HG02623 (cell line): ENCODE results near the gene AJAP1.

Experiments used
- ATAC-seq: cut with Tn5 transposase; IDR thresholded peaks from one replicate; pipeline ENCODE4 v1.9.1; 2021; ENCODE audit warnings: moderate library complexity; ENCODE audit not compliant: unreplicated experiment

Gene AJAP1

GRCh38 chr1:4762146-4762545 is 107.7 kb downstream of the AJAP1 start:
- no peak for ATAC-seq

- no peak for ATAC-seq
Measured at GRCh38 chr1:4767308-4767707, 112.9 kb downstream of the AJAP1 start.

GRCh38 chr1:4768553-4768952 is 114.1 kb downstream of the AJAP1 start:
- no peak for ATAC-seq

- no peak for ATAC-seq
Measured at GRCh38 chr1:4769516-4770280, 115.3 kb downstream of the AJAP1 start.

- no peak for ATAC-seq
Measured at GRCh38 chr1:4770713-4771112, 116.3 kb downstream of the AJAP1 start.

GRCh38 chr1:4771267-4771666 is 116.9 kb downstream of the AJAP1 start:
- ATAC-seq = no peak

- no peak for ATAC-seq
Measured at GRCh38 chr1:4771721-4772120, 117.3 kb downstream of the AJAP1 start.

- no peak for ATAC-seq
Measured at GRCh38 chr1:4772294-4773010, 118.0 kb downstream of the AJAP1 start.

- no peak for ATAC-seq
Measured at GRCh38 chr1:4773226-4773625, 118.8 kb downstream of the AJAP1 start.

- no peak for ATAC-seq
Measured at GRCh38 chr1:4775506-4775905, 121.1 kb downstream of the AJAP1 start.

GRCh38 chr1:4778056-4778455 is 123.6 kb downstream of the AJAP1 start:
- no peak for ATAC-seq

GRCh38 chr1:4781646-4782045 is 127.2 kb downstream of the AJAP1 start:
- ATAC-seq = no peak

GRCh38 chr1:4784761-4785160 is 130.4 kb downstream of the AJAP1 start:
- no peak for ATAC-seq

- ATAC-seq = no peak
Measured at GRCh38 chr1:4786055-4786454, 131.6 kb downstream of the AJAP1 start.

- ATAC-seq = no peak
Measured at GRCh38 chr1:4787551-4787950, 133.1 kb downstream of the AJAP1 start.

- no peak for ATAC-seq
Measured at GRCh38 chr1:4792565-4792964, 138.2 kb downstream of the AJAP1 start.

- ATAC-seq = no peak
Measured at GRCh38 chr1:4794020-4794780, 139.8 kb downstream of the AJAP1 start.

- ATAC-seq = peak; percentile 80
Measured at GRCh38 chr1:4796161-4797015, 142.0 kb downstream of the AJAP1 start.

- peak; percentile 12 for ATAC-seq
Measured at GRCh38 chr1:4797016-4797410, 142.6 kb downstream of the AJAP1 start.

- ATAC-seq = no peak
Measured at GRCh38 chr1:4797429-4797828, 143.0 kb downstream of the AJAP1 start.
